SK-N-SH treated with all-trans-retinoic acid at 6 μM for 48 hours (cell line): Measurements from ENCODE around the gene PNMT.

Experiments used
- CSRNP3 ChIP-seq: fragments of 250-450 bp; sonication (Bioruptor Pico); IDR thresholded peaks from 2 replicates; pipeline ENCODE4 v1.5.1; 2021; ENCODE audit warnings: mild to moderate bottlenecking, moderate library complexity
- PATZ1 ChIP-seq: fragments of 250-450 bp; sonication (Bioruptor Pico); IDR thresholded peaks from 2 replicates; pipeline ENCODE4 v1.8.0; 2020; ENCODE audit warnings: mild to moderate bottlenecking, moderate library complexity, borderline replicate concordance
- TOX ChIP-seq: fragments of 250-450 bp; sonication (Bioruptor Pico); IDR thresholded peaks from 2 replicates; pipeline ENCODE4 v1.8.0; 2021; ENCODE audit warnings: mild to moderate bottlenecking, moderate library complexity, borderline replicate concordance
- ZC3H10 ChIP-seq: fragments of 250-450 bp; sonication (Bioruptor Pico); IDR thresholded peaks from 2 replicates; pipeline ENCODE4 v1.5.1; 2021; ENCODE audit warnings: mild to moderate bottlenecking, moderate library complexity
- ZNF70 ChIP-seq: fragments of 450-650 bp; formaldehyde crosslinking; IDR thresholded peaks from 2 replicates; pipeline ENCODE4 v1.5.0; 2020; ENCODE audit warnings: mild to moderate bottlenecking, moderate library complexity

GRCh38 chr17:39618956-39619785, 49.1 kb upstream of the PNMT start:
- TF ChIP-seq TOX (CRISPR knock-in tag): no peak
- no peak for TF ChIP-seq ZC3H10 (CRISPR knock-in tag)
- TF ChIP-seq CSRNP3 (CRISPR knock-in tag): no peak
- no peak for TF ChIP-seq PATZ1 (CRISPR knock-in tag)
- no peak for TF ChIP-seq ZNF70 (CRISPR knock-in tag)
